GM12892 (cell line): ENCODE results near the gene CCDC15.
A peak's percentile ranks its signal among the peaks of the same experiment; 100 is the strongest.

Source experiments
- DNase-seq: peaks from one replicate; pipeline ENCODE4 v3.0.0; 2011; ENCODE audit not compliant: insufficient read length
- FAIRE-seq: peaks from 2 replicates; lab custom pipeline; 2011; peaks lifted over from hg19 to GRCh38; lab: Jason Lieb, UNC
- POLR2A ChIP-seq: IDR thresholded peaks from 2 replicates; pipeline ENCODE4 v1.6.1; 2011; ENCODE audit warnings: low read depth, low read length, control low read depth
- POLR2AphosphoS5 ChIP-seq: IDR thresholded peaks from 2 replicates; pipeline ENCODE4 v1.6.1; 2011; ENCODE audit warnings: low read depth, low read length, control low read depth
- TAF1 ChIP-seq: IDR thresholded peaks from 2 replicates; pipeline ENCODE4 v1.6.1; 2011; ENCODE audit warnings: low read depth, mild to moderate bottlenecking, control low read depth, low read length, borderline replicate concordance

Gene CCDC15

DNA sequence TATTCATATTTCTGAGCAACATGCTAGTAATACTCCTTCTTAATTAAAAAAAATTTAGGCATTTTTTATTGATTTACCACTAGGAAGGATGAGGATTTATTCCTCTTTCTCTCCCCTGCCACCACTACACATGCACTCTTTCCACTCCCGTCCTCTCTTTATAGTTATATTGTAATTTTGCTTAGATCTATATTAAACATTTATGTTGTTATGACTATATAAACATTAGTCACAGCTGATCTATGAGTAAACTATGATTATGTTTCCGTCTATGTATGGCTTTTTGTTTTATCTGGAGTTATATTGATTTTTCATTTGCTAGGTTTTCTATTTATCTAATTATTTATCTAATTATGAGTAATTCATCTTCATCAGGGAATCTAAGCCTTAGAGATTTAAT is 17.8 kb downstream of the CCDC15 start:
- no peak for TF ChIP-seq POLR2AphosphoS5
- no peak for TF ChIP-seq POLR2A
- TF ChIP-seq TAF1, result no peak
- FAIRE-seq (no peak), DNase-seq (no peak)

DNA sequence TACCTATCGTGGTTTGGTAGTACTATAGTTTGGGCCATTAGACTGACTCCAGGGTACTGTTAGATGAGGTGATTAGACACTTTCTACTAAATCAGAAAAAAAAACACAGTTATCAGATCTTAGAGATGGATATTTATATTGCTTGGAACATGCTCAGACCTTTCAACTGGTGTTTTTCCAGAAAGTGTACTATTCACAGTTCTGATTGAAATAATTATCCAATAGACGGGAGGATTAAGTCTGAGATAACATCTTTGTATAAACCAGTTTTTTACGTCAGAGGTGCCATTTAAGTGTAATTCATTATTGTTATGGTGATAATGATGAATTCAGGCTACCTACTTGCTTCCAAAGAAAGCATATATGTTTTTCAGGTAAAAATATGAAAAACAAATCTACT is 22.5 kb downstream of the CCDC15 start:
- TF ChIP-seq POLR2A (no peak), TAF1 (no peak), POLR2AphosphoS5 (no peak)
- no peak for FAIRE-seq

DNA sequence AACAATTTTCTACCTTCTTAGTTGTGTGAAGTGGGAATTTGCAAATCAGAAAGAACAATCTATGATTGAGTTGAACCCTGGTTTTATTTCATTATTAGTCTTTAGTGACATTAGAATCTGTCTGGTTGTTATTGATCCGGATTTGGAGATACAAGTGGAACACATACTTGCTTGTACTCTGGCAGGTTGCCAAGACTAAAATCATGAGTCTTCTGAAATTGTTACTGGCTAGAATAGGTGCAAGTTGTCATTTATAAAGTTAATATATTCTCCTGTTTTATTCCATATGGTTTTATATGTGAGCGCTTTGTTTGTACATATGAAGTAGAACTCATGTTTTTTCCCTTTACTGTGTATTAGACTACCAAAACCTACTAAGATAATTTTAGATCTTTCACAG is 23.0 kb downstream of the CCDC15 start:
- no peak for DNase-seq
- TF ChIP-seq POLR2A (no peak), POLR2AphosphoS5 (no peak), TAF1 (no peak)
- no peak for FAIRE-seq

More for the DNA sequence above, 22.5 kb downstream of the CCDC15 start:
- DNase-seq, result no peak

GRCh38 chr11:124978316-124978715 is 24.3 kb downstream of the CCDC15 start:
- FAIRE-seq (peak; percentile 5), DNase-seq (no peak)
- TF ChIP-seq POLR2AphosphoS5 (no peak), POLR2A (no peak), TAF1 (no peak)

- no peak for DNase-seq
- no peak for TF ChIP-seq POLR2A
- no peak for TF ChIP-seq TAF1
- no peak for TF ChIP-seq POLR2AphosphoS5
- no peak for FAIRE-seq
Observed at GRCh38 chr11:124982043-124982442, 28.0 kb downstream of the CCDC15 start.

DNA sequence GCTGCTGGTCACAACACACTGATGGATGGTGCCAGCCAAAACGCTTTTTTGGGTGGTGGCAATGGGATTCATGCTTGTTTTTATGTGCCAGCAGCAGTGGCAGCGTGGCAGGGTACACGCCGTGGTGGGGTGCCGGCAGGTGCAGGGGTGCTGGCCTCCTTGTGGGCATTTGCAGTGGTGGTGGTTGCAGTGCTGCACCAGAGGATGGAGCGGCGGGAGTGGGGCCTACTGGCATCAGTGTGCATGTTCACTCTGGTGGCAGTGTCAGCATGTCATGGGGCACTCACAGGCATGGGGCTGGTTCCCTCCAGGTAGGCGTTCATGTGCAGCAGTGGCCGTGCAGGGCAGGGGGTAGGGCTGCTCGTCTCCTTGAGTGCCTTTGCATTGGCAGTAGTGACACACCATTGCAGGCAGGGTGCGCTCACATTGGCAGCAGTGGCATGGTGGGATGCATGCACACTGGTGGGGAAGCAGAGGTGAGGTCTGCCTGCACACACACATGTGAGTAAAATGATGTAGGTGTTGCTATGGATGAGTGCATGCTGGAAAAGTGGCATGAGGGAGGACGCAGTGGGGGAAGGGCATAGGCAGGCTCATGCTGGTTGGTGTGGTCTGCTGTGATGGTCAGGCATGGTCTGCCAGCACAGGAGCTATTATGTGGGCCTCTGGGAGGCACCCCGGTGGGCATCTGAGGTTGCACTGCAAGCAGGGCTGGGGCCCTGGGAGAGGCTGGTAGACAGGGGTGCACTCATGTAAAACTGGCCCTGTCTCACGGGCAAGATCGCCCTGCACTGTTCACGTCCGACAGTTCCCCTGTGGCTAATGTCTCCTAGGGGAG is 29.9 kb downstream of the CCDC15 start:
- no peak for DNase-seq
- no peak for FAIRE-seq
- TF ChIP-seq POLR2A (no peak), POLR2AphosphoS5 (no peak), TAF1 (no peak)

DNA sequence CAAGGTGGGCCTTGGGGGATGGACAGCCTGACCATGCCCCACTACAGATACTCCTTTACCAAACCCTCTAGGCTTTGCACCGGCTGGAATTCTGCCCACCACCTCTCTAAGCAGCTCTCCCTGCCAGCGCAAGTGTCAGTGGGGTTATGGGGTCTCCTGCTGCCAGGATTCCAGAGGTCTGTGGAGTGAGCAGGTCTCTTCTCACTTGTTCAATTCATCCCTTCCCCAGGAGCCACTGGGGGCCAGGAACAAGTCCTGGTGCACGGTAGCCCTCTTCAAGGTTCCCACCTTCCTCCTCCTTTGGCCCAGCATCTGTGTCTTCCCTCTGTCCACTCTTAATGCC is 30.5 kb downstream of the CCDC15 start:
- FAIRE-seq, result no peak
- no peak for DNase-seq
- TF ChIP-seq TAF1, result no peak
- no peak for TF ChIP-seq POLR2AphosphoS5
- no peak for TF ChIP-seq POLR2A

- FAIRE-seq (no peak), DNase-seq (no peak)
- TF ChIP-seq TAF1 (no peak), POLR2AphosphoS5 (no peak), POLR2A (no peak)
Observed at GRCh38 chr11:124987096-124987495, 33.1 kb downstream of the CCDC15 start.

- DNase-seq (no peak), FAIRE-seq (no peak)
- TF ChIP-seq POLR2AphosphoS5, result no peak
- no peak for TF ChIP-seq TAF1
- TF ChIP-seq POLR2A, result no peak
Observed at GRCh38 chr11:124988063-124988462, 34.1 kb downstream of the CCDC15 start.

DNA sequence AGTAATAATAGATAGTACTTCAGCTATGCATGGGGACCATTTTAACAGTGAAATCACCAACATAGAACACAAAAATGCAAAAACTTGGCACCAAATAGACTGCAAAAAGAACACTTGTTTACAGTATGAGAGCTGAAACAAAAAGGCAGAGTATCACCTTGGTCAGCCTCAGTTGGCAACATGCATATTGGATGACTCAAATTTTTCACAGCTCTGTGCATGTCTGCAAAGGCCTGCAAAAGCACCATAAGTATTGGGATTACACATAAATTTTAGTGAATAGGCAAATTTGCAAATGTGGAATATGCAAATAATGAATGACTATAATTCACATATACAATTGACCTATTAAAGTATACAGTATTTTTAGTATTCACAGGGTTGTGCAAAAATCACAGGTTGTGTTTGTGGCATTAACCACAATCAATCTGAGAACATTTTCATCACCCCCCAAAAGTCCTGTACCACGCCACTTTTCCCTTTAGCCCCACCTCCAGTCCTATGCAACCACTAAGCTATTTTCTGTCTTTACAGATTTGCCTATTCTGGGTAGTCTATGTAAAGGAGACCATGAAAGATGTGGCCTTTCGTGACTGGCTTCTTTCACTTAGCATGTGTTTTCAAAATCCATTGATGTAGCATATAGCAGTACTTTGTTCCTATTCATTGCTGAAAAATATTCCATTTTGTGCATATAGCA is 47.2 kb downstream of the CCDC15 start:
- no peak for DNase-seq
- FAIRE-seq, result no peak
- no peak for TF ChIP-seq POLR2AphosphoS5
- no peak for TF ChIP-seq POLR2A
- TF ChIP-seq TAF1, result no peak

GRCh38 chr11:125001849-125002248 is 47.8 kb downstream of the CCDC15 start:
- TF ChIP-seq POLR2A (no peak), POLR2AphosphoS5 (no peak), TAF1 (no peak)
- DNase-seq, result no peak
- peak; percentile 14 for FAIRE-seq
